LNCaP clone FGC (cell line): Measurements from ENCODE around the gene PPP1R13L.

Experiments used
- DNase-seq: peaks from one replicate; pipeline ENCODE4 v3.0.0-alpha.2; 2011; ENCODE audit warnings: low read depth
- H3K4me3 ChIP-seq: 2 replicates; pipeline ENCODE4 v1.5.1; 2011; ENCODE audit warnings: mild to moderate bottlenecking, low read depth, low read length, control low read depth
- TF ChIP-seq, protein P1 (sequence below): IDR thresholded peaks from 2 replicates; pipeline ENCODE4 v1.5.1; 2012; ENCODE audit warnings: mild to moderate bottlenecking; ENCODE audit not compliant: control insufficient read depth, insufficient read depth; ENCODE audit errors: extremely low read depth

The PPP1R13L gene

DNA sequence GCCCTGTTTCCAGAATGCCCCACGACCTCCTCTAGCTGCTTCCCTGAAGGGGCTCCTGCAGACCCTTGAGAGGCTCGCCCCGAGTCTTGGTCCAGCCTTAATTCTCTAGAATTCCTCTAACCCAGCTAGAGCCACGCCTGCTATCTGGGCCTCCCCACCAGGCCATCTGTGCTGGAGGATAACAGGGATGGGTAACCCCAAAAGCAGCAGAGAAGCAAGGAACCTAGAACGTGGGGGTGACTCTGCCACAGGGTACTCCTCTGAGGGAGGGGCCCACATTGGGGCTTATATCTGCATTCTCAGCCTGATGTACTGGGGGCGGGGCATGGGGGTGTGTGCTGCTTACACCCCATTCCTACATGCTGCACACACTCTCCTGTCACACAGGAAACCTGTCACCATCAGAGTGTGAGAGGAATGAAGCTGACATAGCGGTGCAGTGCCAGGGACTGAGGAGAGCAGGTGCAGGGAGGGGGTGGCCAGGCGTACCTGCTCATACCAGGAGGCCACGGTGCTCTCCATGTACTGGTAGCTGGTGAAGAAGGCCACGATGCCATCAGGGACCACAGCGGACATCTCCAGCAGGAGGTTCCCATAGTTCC is 50.5 kb downstream of the PPP1R13L start:
- TF ChIP-seq, protein P1, sequence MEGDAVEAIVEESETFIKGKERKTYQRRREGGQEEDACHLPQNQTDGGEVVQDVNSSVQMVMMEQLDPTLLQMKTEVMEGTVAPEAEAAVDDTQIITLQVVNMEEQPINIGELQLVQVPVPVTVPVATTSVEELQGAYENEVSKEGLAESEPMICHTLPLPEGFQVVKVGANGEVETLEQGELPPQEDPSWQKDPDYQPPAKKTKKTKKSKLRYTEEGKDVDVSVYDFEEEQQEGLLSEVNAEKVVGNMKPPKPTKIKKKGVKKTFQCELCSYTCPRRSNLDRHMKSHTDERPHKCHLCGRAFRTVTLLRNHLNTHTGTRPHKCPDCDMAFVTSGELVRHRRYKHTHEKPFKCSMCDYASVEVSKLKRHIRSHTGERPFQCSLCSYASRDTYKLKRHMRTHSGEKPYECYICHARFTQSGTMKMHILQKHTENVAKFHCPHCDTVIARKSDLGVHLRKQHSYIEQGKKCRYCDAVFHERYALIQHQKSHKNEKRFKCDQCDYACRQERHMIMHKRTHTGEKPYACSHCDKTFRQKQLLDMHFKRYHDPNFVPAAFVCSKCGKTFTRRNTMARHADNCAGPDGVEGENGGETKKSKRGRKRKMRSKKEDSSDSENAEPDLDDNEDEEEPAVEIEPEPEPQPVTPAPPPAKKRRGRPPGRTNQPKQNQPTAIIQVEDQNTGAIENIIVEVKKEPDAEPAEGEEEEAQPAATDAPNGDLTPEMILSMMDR = no peak
- H3K4me3 ChIP-seq = no peak overlapping the region
- DNase-seq = no peak

DNA sequence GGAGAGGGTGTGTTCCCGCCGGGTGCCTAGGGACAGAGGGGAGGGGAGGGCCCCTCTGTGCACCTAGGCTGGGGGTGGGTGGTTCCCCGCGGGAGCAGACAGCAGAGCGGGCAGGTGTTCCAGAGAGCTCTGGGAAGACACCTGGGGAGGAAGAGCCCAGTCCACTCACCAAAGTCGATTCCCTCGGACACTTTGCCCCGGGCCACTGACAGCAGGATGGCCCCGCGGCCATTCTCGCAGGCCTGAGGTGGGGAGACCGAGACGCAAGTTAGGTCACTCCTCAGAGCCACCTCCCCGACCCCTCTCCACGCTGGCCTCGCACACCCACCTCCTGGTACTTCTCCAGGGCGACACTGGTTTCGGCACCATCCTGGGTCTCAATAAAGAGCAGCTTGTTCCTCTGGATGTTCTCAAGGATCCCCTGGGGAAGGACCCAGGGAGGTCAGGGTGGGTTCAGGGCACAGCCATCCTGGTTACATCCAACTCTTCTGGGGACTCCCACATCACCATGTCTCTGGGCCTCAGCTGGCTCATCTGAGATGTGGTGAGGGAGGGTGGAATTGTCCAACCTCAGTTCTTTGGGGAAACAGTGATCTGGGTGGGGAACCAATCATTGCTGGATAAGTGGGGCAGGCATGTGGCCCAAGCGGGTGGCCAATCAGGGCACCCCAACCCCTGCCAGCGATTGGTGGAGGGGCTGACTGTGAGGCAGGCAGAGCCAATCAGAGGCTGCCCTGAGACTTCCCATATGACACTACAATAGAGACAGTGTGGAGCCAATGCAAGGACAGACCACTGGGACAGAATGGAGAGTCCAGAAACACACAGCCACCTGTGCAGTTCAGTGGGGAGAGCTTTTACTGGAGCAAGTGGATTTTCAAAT is 51.7 kb downstream of the PPP1R13L start:
- TF ChIP-seq, protein P1 = no peak
- no peak overlapping the region for H3K4me3 ChIP-seq
- no peak for DNase-seq

DNA sequence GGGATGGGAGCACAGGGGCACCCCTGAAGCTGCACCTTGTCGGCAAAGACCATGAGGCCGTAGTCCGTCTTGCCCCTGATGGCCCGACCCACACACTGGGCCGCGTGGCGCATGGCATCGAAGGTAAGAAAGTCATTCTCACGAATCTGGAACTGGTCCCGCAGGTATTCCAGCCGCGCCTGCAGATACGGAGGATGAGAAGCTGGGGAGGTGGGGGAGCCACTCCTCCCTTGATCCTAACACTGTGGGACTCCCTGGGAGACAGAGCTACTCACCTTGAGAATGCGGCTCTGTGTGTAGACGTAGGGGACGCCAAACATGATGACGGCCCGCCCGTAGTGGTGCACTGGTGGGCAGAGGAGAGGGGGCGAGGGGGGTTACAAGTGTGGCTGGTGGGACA is 52.4 kb downstream of the PPP1R13L start:
- no peak for DNase-seq
- no peak overlapping the region for H3K4me3 ChIP-seq
- TF ChIP-seq, protein P1 = no peak

DNA sequence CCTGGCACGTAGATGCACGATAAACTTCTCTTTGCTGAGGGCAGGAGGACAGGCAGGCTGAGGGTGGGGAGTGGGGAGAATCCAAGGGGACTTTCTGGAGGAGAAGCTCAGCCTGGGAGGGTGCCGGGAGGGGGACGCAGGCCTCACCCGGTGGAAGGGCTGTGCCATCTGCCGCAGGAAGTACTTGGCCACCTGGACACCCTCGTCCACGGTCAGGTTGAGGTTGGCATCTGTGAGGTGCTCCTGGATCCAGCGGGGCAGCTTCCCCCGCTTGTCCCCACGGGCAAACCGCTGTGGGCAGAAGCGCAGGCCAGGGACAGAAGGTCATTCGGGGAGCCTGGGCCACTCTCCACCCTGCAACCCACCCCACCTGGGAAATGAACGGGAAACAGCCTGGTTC is 52.8 kb downstream of the PPP1R13L start:
- TF ChIP-seq, protein P1 = no peak
- no peak for DNase-seq

DNA sequence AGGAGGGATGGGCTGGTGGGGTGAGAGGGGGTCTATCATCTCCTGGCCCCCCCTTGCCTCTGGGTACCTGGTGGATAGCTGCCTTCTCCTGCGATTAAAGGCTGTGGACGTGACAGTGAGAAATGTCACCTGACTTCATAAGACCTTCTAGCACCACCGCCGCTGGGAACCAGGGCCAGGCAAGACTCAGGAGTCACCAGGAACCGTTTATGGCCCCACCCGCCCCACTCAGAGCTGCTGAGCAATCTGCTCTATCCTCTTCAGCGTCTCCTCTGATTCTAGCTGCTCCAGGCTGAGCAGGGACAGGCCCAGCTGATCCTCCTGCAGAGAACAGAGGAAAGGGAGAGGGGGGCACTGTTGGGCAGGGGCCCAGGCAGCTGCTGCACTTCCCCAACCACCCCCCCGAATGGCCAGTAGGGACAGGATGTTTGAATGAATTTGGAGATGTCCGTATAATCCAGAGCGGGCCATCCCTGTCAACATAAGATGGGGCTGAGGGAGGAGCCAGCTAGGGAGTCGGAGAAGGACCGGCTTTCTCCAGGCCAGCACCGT is 53.4 kb downstream of the PPP1R13L start:
- no peak for DNase-seq
- H3K4me3 ChIP-seq = no peak overlapping the region
- TF ChIP-seq, protein P1 = no peak

More for the DNA sequence above, 52.8 kb downstream of the PPP1R13L start:
- no peak overlapping the region for H3K4me3 ChIP-seq

DNA sequence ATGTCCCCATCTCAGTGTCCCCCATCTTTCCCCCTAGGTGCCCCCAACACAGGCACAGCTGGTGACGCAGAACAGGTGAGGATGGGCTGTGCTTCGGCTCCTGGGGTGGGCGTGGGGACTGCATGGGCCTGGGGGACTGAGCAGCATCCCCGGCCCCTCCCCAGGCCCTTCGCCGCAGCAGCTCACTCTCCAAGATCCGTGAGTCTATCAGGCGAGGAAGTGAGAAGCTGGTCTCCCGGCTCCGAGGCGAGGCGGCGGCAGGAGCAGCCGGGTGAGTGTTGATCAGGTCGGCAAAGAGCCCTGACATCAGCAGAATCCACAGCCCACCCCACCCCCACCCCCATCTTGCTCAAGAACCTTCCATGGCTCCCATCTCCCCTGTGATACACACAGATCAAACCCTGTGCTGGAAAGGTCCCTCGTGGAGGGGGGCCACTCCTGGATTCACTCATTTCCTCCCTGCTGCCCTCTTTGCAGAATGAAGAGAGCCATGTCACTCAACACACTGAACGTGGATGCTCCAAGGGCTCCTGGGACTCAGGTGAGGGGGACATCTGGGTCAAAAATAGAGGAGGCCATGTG is 54.3 kb downstream of the PPP1R13L start:
- H3K4me3 ChIP-seq = no peak overlapping the region
- TF ChIP-seq, protein P1 = no peak
- DNase-seq = no peak
